ENCODE measurements around the gene NAA60. TPM values are rescaled to one million over a fixed set of nuclear protein-coding genes. Genes with fewer than 3 reads are reported as not detected.

Gene NAA60
- total and polyA plus RNA-seq, 4 donors: 16.6 to 57.7 (median 48.5) TPM

DNA sequence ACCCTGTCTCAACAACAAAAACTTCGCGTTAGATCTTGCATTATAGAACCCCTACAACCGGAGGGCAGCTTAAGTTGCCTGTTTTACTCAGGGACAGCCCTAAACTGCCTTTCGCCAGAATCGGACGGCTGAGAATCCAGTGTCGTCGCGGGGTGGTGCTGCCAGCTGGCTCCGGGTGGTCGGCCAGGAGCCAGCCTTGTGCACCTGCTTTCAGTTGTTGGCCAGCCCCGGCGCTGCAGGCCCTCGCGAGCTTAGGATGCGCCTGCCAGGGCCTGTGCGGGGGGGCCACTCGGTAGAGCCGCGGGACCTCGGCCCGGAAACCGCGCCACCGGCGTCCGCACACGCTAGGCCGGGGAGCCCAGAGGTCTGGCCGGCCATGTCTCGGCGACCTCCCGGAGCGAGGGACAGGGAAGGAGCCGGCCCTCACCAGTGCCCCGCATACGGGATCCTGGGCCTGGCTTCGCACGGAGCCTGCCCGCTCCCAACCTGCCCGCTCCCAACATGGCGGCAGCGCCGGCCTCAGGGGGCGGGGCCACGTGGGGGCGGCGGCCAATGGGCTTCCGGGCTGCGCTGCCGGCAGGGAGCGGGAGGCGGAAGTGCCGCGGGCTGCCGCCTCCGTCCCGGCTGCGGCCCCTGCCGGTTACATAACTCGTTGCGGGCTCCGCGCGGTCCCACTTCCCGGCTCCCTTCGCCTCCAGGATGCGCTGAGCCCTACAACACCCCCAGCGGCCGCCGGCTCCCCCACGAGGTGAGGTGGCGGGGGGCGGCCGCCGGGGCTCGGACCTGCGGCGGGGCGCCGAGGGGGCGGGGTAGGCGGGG lies 14.2 kb downstream of the NAA60 start:
- Histone ChIP-seq H3K27me3 (ENCODE audit: control insufficient read depth in 3 of 3, insufficient read depth in 3 of 3, low read length in 2 of 3) (no peaks in the 10 kb centered on the region), H3K36me3 (ENCODE audit: control insufficient read depth in 4 of 4, insufficient read depth in 4 of 4, low read length in 4 of 4) (no peaks in the 10 kb centered on the region), H3K9me3 (ENCODE audit: control insufficient read depth in 4 of 4, insufficient read depth in 3 of 4, low read length in 3 of 4) (no peaks in the 10 kb centered on the region), H3K27ac (ENCODE audit: low read depth in 1 of 2, low read length in 1 of 2) (peak overlapping the region; percentile 98 to 99), H3K9ac (ENCODE audit: insufficient read depth in 1 of 2, low read length in 2 of 2) (peak overlapping the region; percentile 84 to 87), H3K4me1 (ENCODE audit: control insufficient read depth in 5 of 5, insufficient read depth in 5 of 5, low read length in 5 of 5) (peaks cover 16 to 25% (median 19%) of the 10 kb centered on the region in 5 donors), H3K4me3 (peak overlapping the region; percentile 94)
- TF ChIP-seq CTCF (IDR thresholded peaks at IDR 0.05; ENCODE audit: control extremely low read depth, extremely low read depth): peak; percentile 18
- WGBS, 2 donors: 1% methylated on average over 65 to 83 of the region's 83 CpGs
- peak; percentile 97 for ATAC-seq (ENCODE audit: insufficient read depth, low FRiP score)
- peak; percentile 91 to 95 (median 92) for DNase-seq

DNA sequence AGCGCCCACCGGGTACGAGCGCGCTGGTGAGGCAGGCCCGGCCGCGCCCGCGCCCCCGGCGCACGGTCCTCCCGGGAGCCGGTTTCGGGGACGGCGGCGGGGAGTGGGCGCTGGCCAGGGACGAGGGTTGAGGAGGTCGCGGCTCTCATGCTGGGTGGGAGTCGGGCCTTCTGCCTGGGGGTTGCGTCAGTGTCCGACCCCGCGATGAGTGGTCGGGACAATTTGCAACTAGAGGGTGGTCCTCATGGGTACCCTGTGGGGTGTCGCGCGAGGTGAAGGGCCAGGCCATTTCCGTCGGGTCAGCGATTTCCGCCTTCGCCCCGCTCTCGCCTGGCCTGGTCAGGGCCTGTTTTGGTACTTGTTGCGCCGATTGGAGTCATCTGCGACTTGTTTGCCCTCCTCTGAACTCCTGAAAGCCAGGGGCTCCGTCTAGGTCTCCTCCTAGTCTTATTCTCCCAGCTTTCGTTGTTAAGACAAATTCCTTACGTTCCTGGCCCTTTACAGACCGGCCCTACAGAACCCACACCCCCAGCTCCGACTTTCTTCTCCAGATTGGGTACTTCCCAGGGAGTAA lies 14.9 kb downstream of the NAA60 start:
- no peaks in the 10 kb centered on the region for H3K27me3 ChIP-seq (ENCODE audit: control insufficient read depth in 3 of 3, insufficient read depth in 3 of 3, low read length in 2 of 3)
- peak overlapping the region; percentile 94 for H3K4me3 ChIP-seq
- peaks cover 16 to 25% (median 19%) of the 10 kb centered on the region in 5 donors for H3K4me1 ChIP-seq (ENCODE audit: control insufficient read depth in 5 of 5, insufficient read depth in 5 of 5, low read length in 5 of 5)
- peak overlapping the region; percentile 14 to 77 for H3K9ac ChIP-seq (ENCODE audit: insufficient read depth in 1 of 2, low read length in 2 of 2)
- H3K9me3 ChIP-seq (ENCODE audit: control insufficient read depth in 4 of 4, insufficient read depth in 3 of 4, low read length in 3 of 4): no peaks in the 10 kb centered on the region
- H3K36me3 ChIP-seq (ENCODE audit: control insufficient read depth in 4 of 4, insufficient read depth in 4 of 4, low read length in 4 of 4): no peaks in the 10 kb centered on the region
- peak overlapping the region; percentile 98 to 99 for H3K27ac ChIP-seq (ENCODE audit: low read depth in 1 of 2, low read length in 1 of 2)
- WGBS, 2 donors: 0 to 1% methylated on average over 41 to 47 of the region's 47 CpGs
- peak; percentile 35 to 60 (median 43) for DNase-seq
- TF ChIP-seq CTCF (IDR thresholded peaks at IDR 0.05; ENCODE audit: control extremely low read depth, extremely low read depth): no peak
- ATAC-seq (ENCODE audit: insufficient read depth, low FRiP score): no peak

GRCh38 chr16:3458852-3459361 lies 15.4 kb downstream of the NAA60 start:
- H3K36me3 ChIP-seq (ENCODE audit: control insufficient read depth in 4 of 4, insufficient read depth in 4 of 4, low read length in 4 of 4): no peaks in the 10 kb centered on the region
- H3K27me3 ChIP-seq (ENCODE audit: control insufficient read depth in 3 of 3, insufficient read depth in 3 of 3, low read length in 2 of 3): no peaks in the 10 kb centered on the region
- H3K4me3 ChIP-seq: peak overlapping the region; percentile 94
- peak overlapping the region; percentile 98 to 99 for H3K27ac ChIP-seq (ENCODE audit: low read depth in 1 of 2, low read length in 1 of 2)
- H3K4me1 ChIP-seq (ENCODE audit: control insufficient read depth in 5 of 5, insufficient read depth in 5 of 5, low read length in 5 of 5): peaks cover 16 to 25% (median 19%) of the 10 kb centered on the region in 5 donors
- DNase-seq (peak; percentile 23 to 73 (median 58)), ATAC-seq (ENCODE audit: insufficient read depth, low FRiP score) (peak; percentile 30)
- 7 to 18% methylated on average over 10 of the region's 10 CpGs for WGBS, 2 donors
- no peak for TF ChIP-seq CTCF (IDR thresholded peaks at IDR 0.05; ENCODE audit: control extremely low read depth, extremely low read depth)
- H3K9ac ChIP-seq (ENCODE audit: insufficient read depth in 1 of 2, low read length in 2 of 2): peak overlapping the region; percentile 14 to 77
- H3K9me3 ChIP-seq (ENCODE audit: control insufficient read depth in 4 of 4, insufficient read depth in 3 of 4, low read length in 3 of 4): no peaks in the 10 kb centered on the region

Data from lung (tissue), 12 donors.